PFSK-1 (cell line): Measurements from ENCODE around the gene LY6G6C.

ENCODE experiments used
- POLR2AphosphoS5 ChIP-seq: IDR thresholded peaks from 2 replicates; pipeline ENCODE4 v1.6.1; 2012; ENCODE audit warnings: low read depth, mild to moderate bottlenecking, control low read depth, low read length, moderate library complexity
- SIN3A ChIP-seq: IDR thresholded peaks from 2 replicates; pipeline ENCODE4 v1.6.1; 2012; ENCODE audit warnings: mild to moderate bottlenecking, low read length, moderate library complexity, borderline replicate concordance; ENCODE audit not compliant: insufficient read depth
- TF ChIP-seq, protein P1 (sequence below), 2 experiments: IDR thresholded peaks; 2 replicates each; pipeline versions ENCODE4 v1.6.1 to v1.8.0; 2011 to 2012; ENCODE audit warnings: low read depth in 2 of 2, low read length in 2 of 2, control low read depth in 1 of 2, inconsistent platforms in 1 of 2, mild to moderate bottlenecking in 1 of 2, moderate library complexity in 1 of 2; ENCODE audit not compliant: insufficient read depth in 1 of 2

DNA sequence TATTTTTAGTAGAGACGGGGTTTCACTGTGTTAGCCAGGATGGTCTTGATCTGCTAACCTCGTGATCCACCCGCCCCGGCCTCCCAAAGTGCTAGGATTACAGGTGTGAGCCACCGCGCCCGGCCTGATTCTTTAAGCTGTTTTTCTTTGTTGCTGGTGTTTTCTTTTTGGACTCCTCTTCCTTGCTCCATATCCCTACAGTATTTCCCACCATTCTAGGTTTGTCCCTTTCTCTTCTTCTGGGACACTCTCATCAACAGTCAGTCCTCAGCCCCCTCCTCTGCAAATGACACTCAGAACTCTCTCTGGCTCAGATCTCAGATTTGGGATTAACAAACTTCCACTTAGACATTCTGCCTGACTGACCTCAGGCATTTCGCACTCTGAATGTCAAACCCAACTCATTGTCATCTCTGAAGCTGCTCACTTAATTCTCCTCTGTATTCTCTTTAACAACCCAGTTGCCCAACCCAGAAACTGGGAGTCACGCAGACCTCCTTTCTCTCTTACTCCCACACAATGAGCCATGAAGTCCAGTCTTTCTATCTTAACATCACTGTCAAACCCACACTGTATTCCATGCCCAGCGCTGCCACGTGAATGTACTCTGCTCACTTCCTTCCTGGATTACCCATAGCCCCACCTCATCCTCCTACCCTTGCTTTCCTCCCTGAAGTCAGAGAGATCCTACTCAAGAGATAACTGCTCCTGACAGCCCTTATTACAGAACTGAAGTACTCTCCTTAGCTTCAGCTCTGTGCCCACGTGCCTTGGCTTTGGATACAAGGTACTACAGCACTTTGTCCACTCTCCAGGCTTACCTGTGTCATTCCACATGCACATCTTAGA lies 4.2 kb upstream of the LY6G6C start:
- TF ChIP-seq POLR2AphosphoS5 (no peak), SIN3A (no peak)
- TF ChIP-seq, protein P1, sequence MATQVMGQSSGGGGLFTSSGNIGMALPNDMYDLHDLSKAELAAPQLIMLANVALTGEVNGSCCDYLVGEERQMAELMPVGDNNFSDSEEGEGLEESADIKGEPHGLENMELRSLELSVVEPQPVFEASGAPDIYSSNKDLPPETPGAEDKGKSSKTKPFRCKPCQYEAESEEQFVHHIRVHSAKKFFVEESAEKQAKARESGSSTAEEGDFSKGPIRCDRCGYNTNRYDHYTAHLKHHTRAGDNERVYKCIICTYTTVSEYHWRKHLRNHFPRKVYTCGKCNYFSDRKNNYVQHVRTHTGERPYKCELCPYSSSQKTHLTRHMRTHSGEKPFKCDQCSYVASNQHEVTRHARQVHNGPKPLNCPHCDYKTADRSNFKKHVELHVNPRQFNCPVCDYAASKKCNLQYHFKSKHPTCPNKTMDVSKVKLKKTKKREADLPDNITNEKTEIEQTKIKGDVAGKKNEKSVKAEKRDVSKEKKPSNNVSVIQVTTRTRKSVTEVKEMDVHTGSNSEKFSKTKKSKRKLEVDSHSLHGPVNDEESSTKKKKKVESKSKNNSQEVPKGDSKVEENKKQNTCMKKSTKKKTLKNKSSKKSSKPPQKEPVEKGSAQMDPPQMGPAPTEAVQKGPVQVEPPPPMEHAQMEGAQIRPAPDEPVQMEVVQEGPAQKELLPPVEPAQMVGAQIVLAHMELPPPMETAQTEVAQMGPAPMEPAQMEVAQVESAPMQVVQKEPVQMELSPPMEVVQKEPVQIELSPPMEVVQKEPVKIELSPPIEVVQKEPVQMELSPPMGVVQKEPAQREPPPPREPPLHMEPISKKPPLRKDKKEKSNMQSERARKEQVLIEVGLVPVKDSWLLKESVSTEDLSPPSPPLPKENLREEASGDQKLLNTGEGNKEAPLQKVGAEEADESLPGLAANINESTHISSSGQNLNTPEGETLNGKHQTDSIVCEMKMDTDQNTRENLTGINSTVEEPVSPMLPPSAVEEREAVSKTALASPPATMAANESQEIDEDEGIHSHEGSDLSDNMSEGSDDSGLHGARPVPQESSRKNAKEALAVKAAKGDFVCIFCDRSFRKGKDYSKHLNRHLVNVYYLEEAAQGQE (IDR thresholded peaks at IDR 0.05; ENCODE audit: insufficient read depth in 1 of 2, low read depth in 2 of 2, low read length in 2 of 2) = no peak
